Keratinocyte (primary cell): ENCODE results near the gene LRRC2. TPM values are rescaled to one million over a fixed set of nuclear protein-coding genes. Genes with fewer than 3 reads are reported as not detected.

ENCODE experiments used
- DNase-seq: peaks from one replicate; pipeline ENCODE4 v3.0.0-alpha.2; 2011; ENCODE audit warnings: low read depth, missing footprints, low spot score
- FAIRE-seq: peaks from 2 replicates; lab custom pipeline; 2011; peaks lifted over from hg19 to GRCh38; lab: Jason Lieb, UNC
- H2AFZ ChIP-seq: 2 replicates; pipeline ENCODE4 v1.6.0; 2012; ENCODE audit warnings: low read length, control low read depth, inconsistent platforms; ENCODE audit not compliant: control insufficient read depth
- H3K27ac ChIP-seq: 2 replicates; pipeline ENCODE4 v1.5.1; 2011; ENCODE audit warnings: low read length; ENCODE audit not compliant: control insufficient read depth, insufficient read depth
- H3K27me3 ChIP-seq: 3 replicates; pipeline ENCODE4 v1.6.0; 2011; ENCODE audit warnings: low read length; ENCODE audit not compliant: control insufficient read depth, insufficient read depth; ENCODE audit errors: extremely low read depth
- H3K36me3 ChIP-seq, 2 experiments: 2 replicates in 1 of 2; 3 replicates in 1 of 2; pipeline ENCODE4 v1.5.1; 2011; ENCODE audit warnings: low read length in 2 of 2, mild to moderate bottlenecking in 1 of 2; ENCODE audit not compliant: control insufficient read depth in 2 of 2, insufficient read depth in 2 of 2; ENCODE audit errors: extremely low read depth in 1 of 2
- H3K4me1 ChIP-seq: 3 replicates; pipeline ENCODE4 v1.5.1; 2011; ENCODE audit warnings: low read length; ENCODE audit not compliant: control insufficient read depth, insufficient read depth; ENCODE audit errors: extremely low read depth
- H3K4me2 ChIP-seq: 3 replicates; pipeline ENCODE4 v1.6.0; 2011; ENCODE audit warnings: low read depth, low read length; ENCODE audit not compliant: control insufficient read depth, insufficient read depth; ENCODE audit errors: extremely low read depth
- H3K4me3 ChIP-seq, 3 experiments: fragments of 200-600 bp in 1 of 3; sonication (generic) in 1 of 3; 2 replicates in 2 of 3; 3 replicates in 1 of 3; pipeline ENCODE4 v1.5.1; 2011 to 2016; ENCODE audit warnings: low read length in 3 of 3, mild to moderate bottlenecking in 3 of 3, control low read depth in 2 of 3, inconsistent platforms in 1 of 3, low read depth in 1 of 3, mixed read lengths in 1 of 3, mixed run types in 1 of 3, moderate library complexity in 1 of 3; ENCODE audit not compliant: control insufficient read depth in 2 of 3, insufficient read depth in 2 of 3; ENCODE audit errors: extremely low read depth in 1 of 3
- H3K79me2 ChIP-seq: 2 replicates; pipeline ENCODE4 v1.6.0; 2012; ENCODE audit warnings: low read length; ENCODE audit not compliant: control insufficient read depth, insufficient read depth
- H3K9ac ChIP-seq: 3 replicates; pipeline ENCODE4 v1.6.0; 2011; ENCODE audit warnings: low read length; ENCODE audit not compliant: control insufficient read depth, insufficient read depth; ENCODE audit errors: extremely low read depth
- H3K9me1 ChIP-seq: 3 replicates; pipeline ENCODE4 v1.6.0; 2011; ENCODE audit warnings: low read length; ENCODE audit not compliant: control insufficient read depth, insufficient read depth; ENCODE audit errors: extremely low read depth
- H3K9me3 ChIP-seq: 2 replicates; pipeline ENCODE4 v1.5.1; 2012; ENCODE audit warnings: low read depth, low read length; ENCODE audit not compliant: control insufficient read depth
- H4K20me1 ChIP-seq: 3 replicates; pipeline ENCODE4 v1.6.0; 2011; ENCODE audit warnings: low read length; ENCODE audit not compliant: control insufficient read depth, insufficient read depth; ENCODE audit errors: extremely low read depth
- EZH2 ChIP-seq: IDR thresholded peaks from one replicate; pipeline ENCODE4 v1.6.1; 2012; ENCODE audit warnings: inconsistent platforms, mild to moderate bottlenecking, low read length, moderate library complexity
- dilution Hi-C: fragments of 300-500 bp; cut with MboI; formaldehyde crosslinking; loops from one replicate; pipeline ENCODE4 v1.7.0; 2020; ENCODE audit warnings: low sequenced_read_pairs; ENCODE audit not compliant: extremely low pct_ligation_motif_present
- polyA plus RNA-seq, 5 experiments: library from polyadenylated mRNA; depleted of rRNA in 3 of 5; stranded (reverse) in 3 of 5; stranded (forward) in 1 of 5; unstranded in 1 of 5; fragments of >200 nt; gene quantifications; 1 replicate in 1 of 5; 2 replicates in 3 of 5; 3 replicates in 1 of 5; pipeline versions ENCODE4 v1.2.1 to v1.2.3, GENCODE V29; 2011 to 2012; ENCODE audit warnings: missing spikeins in 2 of 5, low read depth in 1 of 5, low replicate concordance in 1 of 5
- TF ChIP-seq, protein P1 (sequence below), 3 experiments: IDR thresholded peaks in 1 of 3; conservative IDR thresholded peaks in 1 of 3; optimal IDR thresholded peaks in 1 of 3; 2 replicates in 2 of 3; 3 replicates in 1 of 3; pipeline versions ENCODE3 to v1.5.1; 2011; ENCODE audit warnings: low read length in 3 of 3, mild to moderate bottlenecking in 3 of 3, moderate library complexity in 2 of 3, control low read depth in 1 of 3, inconsistent platforms in 1 of 3; ENCODE audit not compliant: insufficient read depth in 2 of 3; ENCODE audit errors: extremely low read depth in 1 of 3

The LRRC2 gene
- polyA plus RNA-seq, 1 donor (not counting 4 experiments of a cell fraction or from before 2014, with no cell fraction given), result 0.51 TPM

DNA sequence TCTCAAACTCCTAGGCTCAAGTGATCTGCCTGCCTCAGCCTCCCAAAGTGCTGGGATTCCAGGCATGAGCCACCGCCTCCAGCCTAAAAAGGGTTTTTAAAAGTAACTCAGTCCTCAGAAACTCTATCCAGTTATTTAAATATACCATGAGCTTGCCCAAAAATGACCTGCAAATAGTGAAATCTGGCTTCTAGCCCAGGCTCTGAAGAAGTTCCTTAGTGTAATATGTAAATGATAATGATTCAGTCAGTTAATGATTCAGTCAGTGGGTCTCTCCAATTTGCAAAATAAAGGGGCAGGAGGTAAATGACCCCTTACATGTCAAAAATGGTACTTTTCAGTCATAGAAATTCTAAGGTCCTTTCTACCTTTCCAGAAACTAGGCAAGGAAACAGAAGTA is 28.8 kb downstream of the LRRC2 start:
- no peak overlapping the region for H2AFZ ChIP-seq
- no peaks in the 10 kb centered on the region for H4K20me1 ChIP-seq
- TF ChIP-seq, protein P1, sequence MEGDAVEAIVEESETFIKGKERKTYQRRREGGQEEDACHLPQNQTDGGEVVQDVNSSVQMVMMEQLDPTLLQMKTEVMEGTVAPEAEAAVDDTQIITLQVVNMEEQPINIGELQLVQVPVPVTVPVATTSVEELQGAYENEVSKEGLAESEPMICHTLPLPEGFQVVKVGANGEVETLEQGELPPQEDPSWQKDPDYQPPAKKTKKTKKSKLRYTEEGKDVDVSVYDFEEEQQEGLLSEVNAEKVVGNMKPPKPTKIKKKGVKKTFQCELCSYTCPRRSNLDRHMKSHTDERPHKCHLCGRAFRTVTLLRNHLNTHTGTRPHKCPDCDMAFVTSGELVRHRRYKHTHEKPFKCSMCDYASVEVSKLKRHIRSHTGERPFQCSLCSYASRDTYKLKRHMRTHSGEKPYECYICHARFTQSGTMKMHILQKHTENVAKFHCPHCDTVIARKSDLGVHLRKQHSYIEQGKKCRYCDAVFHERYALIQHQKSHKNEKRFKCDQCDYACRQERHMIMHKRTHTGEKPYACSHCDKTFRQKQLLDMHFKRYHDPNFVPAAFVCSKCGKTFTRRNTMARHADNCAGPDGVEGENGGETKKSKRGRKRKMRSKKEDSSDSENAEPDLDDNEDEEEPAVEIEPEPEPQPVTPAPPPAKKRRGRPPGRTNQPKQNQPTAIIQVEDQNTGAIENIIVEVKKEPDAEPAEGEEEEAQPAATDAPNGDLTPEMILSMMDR (optimal IDR thresholded peaks at IDR 0.05 in 1 of 3, IDR thresholded peaks at IDR 0.05 in 1 of 3, conservative IDR thresholded peaks at IDR 0.05 in 1 of 3; ENCODE audit: extremely low read depth in 1 of 3, insufficient read depth in 2 of 3, low read length in 3 of 3), result no peak
- no peak for TF ChIP-seq EZH2
- H3K4me3 ChIP-seq, result no peak overlapping the region
- no peak overlapping the region for H3K4me2 ChIP-seq
- H3K9ac ChIP-seq, result no peak overlapping the region
- H3K9me3 ChIP-seq, result no peaks in the 10 kb centered on the region
- no peaks in the 10 kb centered on the region for H3K36me3 ChIP-seq
- H3K27ac ChIP-seq, result no peak overlapping the region
- no peaks in the 10 kb centered on the region for H3K9me1 ChIP-seq
- dilution Hi-C loops, result no loop called here
- H3K79me2 ChIP-seq, result no peaks in the 10 kb centered on the region
- no peak for DNase-seq
- no peak for FAIRE-seq
- H3K27me3 ChIP-seq, result no peaks in the 10 kb centered on the region
- peaks cover 5% of the 10 kb centered on the region for H3K4me1 ChIP-seq

DNA sequence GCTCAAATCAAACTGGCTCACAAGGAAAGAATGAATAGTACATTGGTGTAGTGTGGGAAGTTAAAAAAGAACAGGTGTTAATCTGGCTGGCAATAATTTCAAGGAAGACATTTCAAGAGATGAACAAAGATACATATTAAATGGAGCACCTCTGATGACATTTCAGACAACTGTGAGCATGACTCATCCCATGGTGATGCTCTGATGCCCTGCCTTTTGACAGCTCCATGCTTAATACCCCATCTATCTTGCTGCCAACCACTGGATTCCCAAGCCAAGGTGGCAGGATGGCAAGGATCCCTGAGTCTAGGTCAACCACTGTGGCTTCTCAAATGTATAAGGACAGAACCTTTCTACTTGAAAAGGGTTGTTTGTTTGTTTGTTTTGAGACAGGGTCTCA is 29.3 kb downstream of the LRRC2 start:
- Histone ChIP-seq H3K27me3 (no peaks in the 10 kb centered on the region), H3K9ac (no peak overlapping the region), H4K20me1 (no peaks in the 10 kb centered on the region), H3K36me3 (no peaks in the 10 kb centered on the region), H3K27ac (no peak overlapping the region), H3K79me2 (no peaks in the 10 kb centered on the region), H3K9me3 (no peaks in the 10 kb centered on the region), H3K4me1 (peaks cover 5% of the 10 kb centered on the region), H2AFZ (no peak overlapping the region), H3K4me2 (no peak overlapping the region), H3K9me1 (no peaks in the 10 kb centered on the region), H3K4me3 (no peak overlapping the region)
- no peak for TF ChIP-seq EZH2
- TF ChIP-seq, protein P1 (optimal IDR thresholded peaks at IDR 0.05 in 1 of 3, IDR thresholded peaks at IDR 0.05 in 1 of 3, conservative IDR thresholded peaks at IDR 0.05 in 1 of 3; ENCODE audit: extremely low read depth in 1 of 3, insufficient read depth in 2 of 3, low read length in 3 of 3), result no peak
- dilution Hi-C loops, result no loop called here
- no peak for FAIRE-seq
- DNase-seq, result no peak
